ENCODE measurements around the gene COPB2.

DNA sequence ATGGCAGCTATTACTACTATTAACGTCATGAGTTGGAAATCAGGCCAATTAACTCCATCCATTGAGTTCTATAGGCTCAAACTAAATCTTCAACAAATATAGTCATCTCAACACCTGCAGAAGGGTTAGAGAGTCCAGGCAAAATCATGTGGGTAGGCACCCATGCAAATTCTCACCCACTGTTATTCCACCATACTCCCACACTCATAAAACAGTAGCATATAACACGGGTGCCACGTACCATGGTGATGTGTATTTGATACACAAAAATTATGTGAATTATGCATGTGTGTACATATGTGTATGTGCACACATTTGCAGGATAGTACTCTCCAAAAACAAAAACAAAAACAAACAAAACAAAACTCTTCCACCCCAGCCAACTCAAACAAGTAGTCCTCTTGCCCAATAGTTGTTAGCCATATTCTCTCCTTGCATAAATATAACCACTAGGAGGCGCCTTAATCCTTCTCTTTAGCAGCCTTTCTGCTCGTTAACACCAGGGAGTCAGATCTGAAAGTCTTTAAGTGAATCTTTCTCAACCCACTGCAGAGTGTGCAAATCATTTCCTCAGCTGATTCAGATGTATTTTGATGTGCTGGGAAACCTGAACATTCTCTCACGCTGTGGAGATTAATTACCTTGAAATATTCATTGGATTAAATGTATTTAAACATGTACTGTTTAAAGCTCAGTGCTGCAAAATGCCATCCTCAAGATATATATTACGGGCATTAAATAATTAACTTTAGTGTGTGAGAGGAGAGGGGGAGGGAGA lies 38.0 kb upstream of the COPB2 start:
- TF ChIP-seq ZNF274 (IDR thresholded peaks at IDR 0.05; ENCODE audit: borderline replicate concordance, extremely low read depth, low read length) (no peak), PHF8 (conservative IDR thresholded peaks at IDR 0.05; ENCODE audit: low read depth, low read length) (no peak)

Data from H1 (cell line).